ENCODE measurements around the gene FUCA1.

Gene FUCA1

DNA sequence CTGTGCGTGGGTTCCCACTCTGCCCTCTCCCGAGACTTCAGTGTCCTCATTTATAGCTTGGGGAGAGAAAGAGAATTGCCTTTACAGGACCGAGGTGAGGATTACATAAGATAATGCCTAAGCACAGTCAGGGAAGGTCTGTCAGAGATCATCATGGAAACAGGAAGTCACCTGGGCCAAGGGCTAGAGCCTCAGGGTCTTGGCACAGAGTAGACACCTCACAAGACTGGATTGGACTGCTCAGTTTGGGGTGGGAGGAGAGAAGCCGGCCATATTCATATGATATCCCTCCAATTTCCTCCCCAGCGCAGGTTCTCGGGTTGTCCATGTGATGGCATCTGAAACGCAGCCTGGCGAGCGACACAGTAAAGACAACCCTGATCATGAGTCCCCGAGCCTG lies 41.3 kb upstream of the FUCA1 start:
- no peaks in the 10 kb centered on the region for H4K20me1 ChIP-seq (ENCODE audit: insufficient read depth)
- TF ChIP-seq, protein P1, sequence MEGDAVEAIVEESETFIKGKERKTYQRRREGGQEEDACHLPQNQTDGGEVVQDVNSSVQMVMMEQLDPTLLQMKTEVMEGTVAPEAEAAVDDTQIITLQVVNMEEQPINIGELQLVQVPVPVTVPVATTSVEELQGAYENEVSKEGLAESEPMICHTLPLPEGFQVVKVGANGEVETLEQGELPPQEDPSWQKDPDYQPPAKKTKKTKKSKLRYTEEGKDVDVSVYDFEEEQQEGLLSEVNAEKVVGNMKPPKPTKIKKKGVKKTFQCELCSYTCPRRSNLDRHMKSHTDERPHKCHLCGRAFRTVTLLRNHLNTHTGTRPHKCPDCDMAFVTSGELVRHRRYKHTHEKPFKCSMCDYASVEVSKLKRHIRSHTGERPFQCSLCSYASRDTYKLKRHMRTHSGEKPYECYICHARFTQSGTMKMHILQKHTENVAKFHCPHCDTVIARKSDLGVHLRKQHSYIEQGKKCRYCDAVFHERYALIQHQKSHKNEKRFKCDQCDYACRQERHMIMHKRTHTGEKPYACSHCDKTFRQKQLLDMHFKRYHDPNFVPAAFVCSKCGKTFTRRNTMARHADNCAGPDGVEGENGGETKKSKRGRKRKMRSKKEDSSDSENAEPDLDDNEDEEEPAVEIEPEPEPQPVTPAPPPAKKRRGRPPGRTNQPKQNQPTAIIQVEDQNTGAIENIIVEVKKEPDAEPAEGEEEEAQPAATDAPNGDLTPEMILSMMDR (conservative IDR thresholded peaks at IDR 0.05; ENCODE audit: low read depth, low read length) = no peak
- no peak overlapping the region for H3K9ac ChIP-seq
- no peak overlapping the region for H2AFZ ChIP-seq (ENCODE audit: low read depth)
- no peaks in the 10 kb centered on the region for H3K79me2 ChIP-seq (ENCODE audit: insufficient read depth, low read depth)
- no peaks in the 10 kb centered on the region for H3K36me3 ChIP-seq (ENCODE audit: insufficient read depth)
- no peak overlapping the region for H3K27ac ChIP-seq
- no peak overlapping the region for H3K4me2 ChIP-seq
- no peaks in the 10 kb centered on the region for H3K27me3 ChIP-seq (ENCODE audit: insufficient read depth, low read depth)
- H3K4me1 ChIP-seq (ENCODE audit: low read depth, poor library complexity, severe bottlenecking) = peaks cover 18% of the 10 kb centered on the region
- no peak overlapping the region for H3K4me3 ChIP-seq (IDR thresholded peaks at IDR 0.05; ENCODE audit: insufficient read depth, low read depth, low read length)

DNA sequence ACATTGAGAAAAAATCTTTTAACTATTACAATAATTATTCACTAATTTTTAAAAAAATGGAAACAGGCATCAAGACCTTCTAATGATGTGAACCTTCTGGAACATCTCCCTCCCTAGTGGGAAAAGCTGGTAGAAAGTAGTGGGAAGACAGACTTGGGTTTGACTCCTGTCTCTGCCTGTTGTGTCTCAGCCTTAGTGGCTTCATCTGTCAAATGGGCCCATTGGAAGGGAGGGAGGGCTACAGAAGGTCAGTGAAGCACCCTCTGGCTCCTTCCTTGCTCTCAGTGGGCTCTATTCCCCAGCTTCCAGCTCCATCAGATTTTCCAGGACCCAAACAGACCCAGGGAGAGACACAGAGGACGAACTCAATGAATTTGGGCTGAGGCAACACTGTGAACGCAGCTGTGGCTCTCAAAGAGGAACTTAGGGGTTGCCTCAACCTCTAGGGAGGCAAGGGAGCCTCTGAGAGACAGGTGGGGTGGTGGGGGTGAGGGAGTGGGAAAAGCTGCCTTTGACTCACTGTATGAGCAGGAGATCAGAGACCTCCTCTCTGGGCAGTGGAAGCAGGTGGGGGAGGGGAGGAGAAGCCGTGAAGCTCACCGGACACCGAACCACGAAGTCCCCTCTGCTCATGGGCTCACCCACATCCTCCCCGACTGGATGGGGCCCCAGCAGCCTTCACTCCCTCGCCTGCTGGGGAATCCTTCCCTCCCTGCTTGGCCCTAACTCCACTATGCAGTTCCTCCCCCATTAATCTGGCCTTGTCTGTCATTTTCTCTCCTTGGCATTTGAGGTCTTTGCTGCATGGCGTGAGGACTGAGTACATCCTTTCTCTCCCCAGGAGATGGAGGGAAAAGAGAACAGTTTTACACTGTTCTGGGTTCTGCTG lies 40.6 kb upstream of the FUCA1 start:
- Histone ChIP-seq H3K9ac (no peak overlapping the region), H3K36me3 (ENCODE audit: insufficient read depth) (no peaks in the 10 kb centered on the region), H3K4me3 (IDR thresholded peaks at IDR 0.05; ENCODE audit: insufficient read depth, low read depth, low read length) (no peak overlapping the region), H3K4me2 (no peak overlapping the region), H4K20me1 (ENCODE audit: insufficient read depth) (no peaks in the 10 kb centered on the region), H3K27ac (no peak overlapping the region), H2AFZ (ENCODE audit: low read depth) (no peak overlapping the region), H3K4me1 (ENCODE audit: low read depth, poor library complexity, severe bottlenecking) (peaks cover 18% of the 10 kb centered on the region), H3K79me2 (ENCODE audit: insufficient read depth, low read depth) (no peaks in the 10 kb centered on the region), H3K27me3 (ENCODE audit: insufficient read depth, low read depth) (no peaks in the 10 kb centered on the region)
- TF ChIP-seq, protein P1 (conservative IDR thresholded peaks at IDR 0.05; ENCODE audit: low read depth, low read length) = no peak

DNA sequence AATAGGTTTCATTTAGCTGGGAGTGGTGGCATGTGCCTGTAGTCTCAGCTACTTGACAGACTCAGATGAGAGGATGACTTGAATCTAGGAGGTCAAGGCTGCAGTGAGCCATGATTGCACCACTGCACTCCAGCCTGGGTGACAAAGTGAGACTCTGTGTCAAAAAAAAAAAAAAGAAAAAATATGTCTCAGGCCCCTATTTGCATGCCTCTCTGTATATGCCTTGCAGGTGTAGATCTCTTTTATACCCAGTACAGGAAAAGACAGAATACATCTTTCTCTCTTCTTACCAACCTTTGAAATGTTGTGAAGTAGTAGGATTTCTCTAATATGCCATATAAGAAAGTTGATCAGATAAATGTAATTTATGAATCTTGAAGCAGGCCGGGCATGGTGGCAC lies 38.6 kb upstream of the FUCA1 start:
- H3K27me3 ChIP-seq (ENCODE audit: insufficient read depth, low read depth) = no peaks in the 10 kb centered on the region
- no peaks in the 10 kb centered on the region for H3K36me3 ChIP-seq (ENCODE audit: insufficient read depth)
- H3K9ac ChIP-seq = no peak overlapping the region
- TF ChIP-seq, protein P1 (conservative IDR thresholded peaks at IDR 0.05; ENCODE audit: low read depth, low read length) = no peak
- H3K4me3 ChIP-seq (IDR thresholded peaks at IDR 0.05; ENCODE audit: insufficient read depth, low read depth, low read length) = no peak overlapping the region
- H2AFZ ChIP-seq (ENCODE audit: low read depth) = no peak overlapping the region
- H4K20me1 ChIP-seq (ENCODE audit: insufficient read depth) = no peaks in the 10 kb centered on the region
- H3K27ac ChIP-seq = no peak overlapping the region
- no peaks in the 10 kb centered on the region for H3K79me2 ChIP-seq (ENCODE audit: insufficient read depth, low read depth)
- no peak overlapping the region for H3K4me2 ChIP-seq
- peaks cover 21% of the 10 kb centered on the region for H3K4me1 ChIP-seq (ENCODE audit: low read depth, poor library complexity, severe bottlenecking)

DNA sequence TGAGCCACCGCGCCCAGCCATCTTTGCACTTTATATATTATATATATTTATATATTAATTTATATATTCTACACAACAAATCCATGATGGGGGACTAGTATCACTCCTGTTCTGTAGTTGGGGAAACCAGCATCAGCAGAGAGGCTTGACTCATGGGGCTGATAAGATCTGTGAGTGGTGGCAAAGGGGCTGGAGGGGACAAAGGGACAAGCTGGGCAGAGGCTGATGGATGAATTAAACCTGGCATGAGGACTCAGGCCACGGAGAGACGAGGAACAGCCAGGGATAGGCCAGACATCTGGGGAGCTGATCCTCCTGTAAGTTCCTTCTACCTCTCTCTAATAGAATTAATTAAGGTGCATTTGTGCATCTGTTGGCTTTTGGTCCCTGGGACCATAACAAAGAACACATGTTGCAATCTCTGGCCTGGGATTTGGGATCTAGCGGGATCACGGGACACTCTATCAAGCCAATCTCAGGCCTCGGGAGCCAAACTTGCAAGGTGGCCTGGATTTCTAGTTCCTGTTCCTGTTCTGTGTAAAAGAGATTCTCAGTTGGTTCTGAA lies 37.5 kb upstream of the FUCA1 start:
- Histone ChIP-seq H3K27ac (no peak overlapping the region), H3K79me2 (ENCODE audit: insufficient read depth, low read depth) (no peaks in the 10 kb centered on the region), H4K20me1 (ENCODE audit: insufficient read depth) (no peaks in the 10 kb centered on the region), H3K9ac (no peak overlapping the region), H3K27me3 (ENCODE audit: insufficient read depth, low read depth) (no peaks in the 10 kb centered on the region), H3K36me3 (ENCODE audit: insufficient read depth) (no peaks in the 10 kb centered on the region), H3K4me1 (ENCODE audit: low read depth, poor library complexity, severe bottlenecking) (peaks cover 27% of the 10 kb centered on the region), H3K4me3 (IDR thresholded peaks at IDR 0.05; ENCODE audit: insufficient read depth, low read depth, low read length) (no peak overlapping the region), H2AFZ (ENCODE audit: low read depth) (no peak overlapping the region), H3K4me2 (no peak overlapping the region)
- TF ChIP-seq, protein P1 (conservative IDR thresholded peaks at IDR 0.05; ENCODE audit: low read depth, low read length) = no peak

All from KMS-11 (cell line).